GM18526 (cell line): ENCODE results near the gene AKNA.

Experiments used
- POLR2A ChIP-seq: IDR thresholded peaks from 3 replicates; pipeline ENCODE4 v1.6.1; 2011; ENCODE audit not compliant: insufficient read length; ENCODE audit errors: extremely low read depth

AKNA gene, protein sequence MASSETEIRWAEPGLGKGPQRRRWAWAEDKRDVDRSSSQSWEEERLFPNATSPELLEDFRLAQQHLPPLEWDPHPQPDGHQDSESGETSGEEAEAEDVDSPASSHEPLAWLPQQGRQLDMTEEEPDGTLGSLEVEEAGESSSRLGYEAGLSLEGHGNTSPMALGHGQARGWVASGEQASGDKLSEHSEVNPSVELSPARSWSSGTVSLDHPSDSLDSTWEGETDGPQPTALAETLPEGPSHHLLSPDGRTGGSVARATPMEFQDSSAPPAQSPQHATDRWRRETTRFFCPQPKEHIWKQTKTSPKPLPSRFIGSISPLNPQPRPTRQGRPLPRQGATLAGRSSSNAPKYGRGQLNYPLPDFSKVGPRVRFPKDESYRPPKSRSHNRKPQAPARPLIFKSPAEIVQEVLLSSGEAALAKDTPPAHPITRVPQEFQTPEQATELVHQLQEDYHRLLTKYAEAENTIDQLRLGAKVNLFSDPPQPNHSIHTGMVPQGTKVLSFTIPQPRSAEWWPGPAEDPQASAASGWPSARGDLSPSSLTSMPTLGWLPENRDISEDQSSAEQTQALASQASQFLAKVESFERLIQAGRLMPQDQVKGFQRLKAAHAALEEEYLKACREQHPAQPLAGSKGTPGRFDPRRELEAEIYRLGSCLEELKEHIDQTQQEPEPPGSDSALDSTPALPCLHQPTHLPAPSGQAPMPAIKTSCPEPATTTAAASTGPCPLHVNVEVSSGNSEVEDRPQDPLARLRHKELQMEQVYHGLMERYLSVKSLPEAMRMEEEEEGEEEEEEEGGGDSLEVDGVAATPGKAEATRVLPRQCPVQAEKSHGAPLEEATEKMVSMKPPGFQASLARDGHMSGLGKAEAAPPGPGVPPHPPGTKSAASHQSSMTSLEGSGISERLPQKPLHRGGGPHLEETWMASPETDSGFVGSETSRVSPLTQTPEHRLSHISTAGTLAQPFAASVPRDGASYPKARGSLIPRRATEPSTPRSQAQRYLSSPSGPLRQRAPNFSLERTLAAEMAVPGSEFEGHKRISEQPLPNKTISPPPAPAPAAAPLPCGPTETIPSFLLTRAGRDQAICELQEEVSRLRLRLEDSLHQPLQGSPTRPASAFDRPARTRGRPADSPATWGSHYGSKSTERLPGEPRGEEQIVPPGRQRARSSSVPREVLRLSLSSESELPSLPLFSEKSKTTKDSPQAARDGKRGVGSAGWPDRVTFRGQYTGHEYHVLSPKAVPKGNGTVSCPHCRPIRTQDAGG (N-terminal part only)

DNA sequence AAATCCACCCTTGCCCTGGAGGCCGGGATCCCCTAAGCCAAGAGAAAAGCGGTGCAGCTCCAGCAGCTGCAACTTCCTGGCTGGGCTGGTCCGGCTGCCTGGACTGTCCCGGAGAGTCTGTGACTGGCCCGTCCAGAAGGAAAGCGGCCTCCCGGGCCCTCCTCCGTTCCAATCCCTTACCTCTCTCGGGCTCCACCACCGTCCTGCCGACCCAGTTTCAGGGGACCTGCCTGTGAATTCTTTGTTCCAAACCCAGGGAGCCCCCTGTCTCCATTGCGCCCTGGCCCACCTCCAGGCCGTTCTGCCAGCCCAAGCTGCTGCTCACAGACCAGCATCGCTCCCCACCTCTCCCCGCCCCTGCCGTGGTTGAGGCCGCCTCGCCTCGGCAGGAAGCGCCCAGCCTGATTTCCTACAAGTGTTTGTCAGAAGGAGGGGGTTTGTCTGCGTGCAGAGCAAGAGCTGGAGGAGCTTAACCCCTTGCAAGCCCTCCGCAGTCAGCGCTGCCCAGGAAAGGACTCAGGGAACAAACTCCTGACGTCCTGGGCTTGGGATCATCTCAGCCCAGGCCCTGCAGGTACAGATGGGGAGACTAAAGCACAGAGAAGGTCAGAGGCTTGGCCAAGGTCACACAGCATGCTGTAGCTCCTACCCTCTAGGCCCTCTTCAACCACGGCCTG, at the start of gene AKNA:
TSS of gene AKNA (minus strand) at position 303 of the 677 bp plus-strand sequence. CDS start 6,649 bp downstream, outside the sequence.
- TF ChIP-seq POLR2A = peak; percentile 92

DNA sequence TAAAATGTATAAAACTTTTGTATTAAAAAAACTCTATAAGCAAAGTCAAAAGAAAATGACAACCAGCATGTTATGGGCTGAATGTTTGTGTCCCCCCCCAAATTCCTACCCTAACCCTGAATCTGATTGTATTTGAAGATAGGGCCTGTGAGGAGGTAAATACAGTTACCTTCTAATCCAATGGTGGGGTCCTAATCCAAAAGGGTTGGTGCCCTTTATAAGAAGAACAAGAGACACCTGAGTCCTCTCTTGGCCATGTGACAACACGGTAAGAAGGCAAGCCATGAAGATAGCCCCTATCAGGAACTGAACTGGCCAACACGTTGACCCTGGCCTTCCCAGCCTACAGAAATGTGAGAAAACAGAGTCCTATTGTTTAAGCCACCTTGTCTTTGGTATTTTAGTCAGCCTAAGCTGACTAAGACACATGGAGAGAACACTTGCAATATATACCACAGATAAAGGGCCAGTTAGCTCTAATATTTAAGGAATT, 49.7 kb upstream of the AKNA start:
- TF ChIP-seq POLR2A = no peak

DNA sequence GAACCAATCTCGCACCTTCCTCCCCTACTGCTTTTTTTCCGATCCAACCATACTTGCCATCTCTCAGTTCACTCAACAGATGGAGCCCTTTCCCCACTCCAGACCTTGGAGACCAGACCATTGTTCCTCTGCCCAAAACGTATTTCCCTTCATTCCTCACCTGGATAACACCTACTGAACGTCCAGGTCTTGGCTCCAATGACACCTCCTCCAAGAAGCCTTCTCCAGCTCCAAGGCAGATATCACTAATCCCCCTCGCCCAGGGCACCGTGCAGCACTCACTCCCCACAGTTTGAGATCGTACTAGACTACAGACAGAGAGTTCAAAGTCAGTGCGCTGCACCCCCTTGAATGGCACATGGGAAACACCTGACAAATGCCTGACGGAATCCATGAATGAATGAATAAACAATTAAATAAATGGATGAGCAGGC, 47.1 kb upstream of the AKNA start:
- no peak for TF ChIP-seq POLR2A

DNA sequence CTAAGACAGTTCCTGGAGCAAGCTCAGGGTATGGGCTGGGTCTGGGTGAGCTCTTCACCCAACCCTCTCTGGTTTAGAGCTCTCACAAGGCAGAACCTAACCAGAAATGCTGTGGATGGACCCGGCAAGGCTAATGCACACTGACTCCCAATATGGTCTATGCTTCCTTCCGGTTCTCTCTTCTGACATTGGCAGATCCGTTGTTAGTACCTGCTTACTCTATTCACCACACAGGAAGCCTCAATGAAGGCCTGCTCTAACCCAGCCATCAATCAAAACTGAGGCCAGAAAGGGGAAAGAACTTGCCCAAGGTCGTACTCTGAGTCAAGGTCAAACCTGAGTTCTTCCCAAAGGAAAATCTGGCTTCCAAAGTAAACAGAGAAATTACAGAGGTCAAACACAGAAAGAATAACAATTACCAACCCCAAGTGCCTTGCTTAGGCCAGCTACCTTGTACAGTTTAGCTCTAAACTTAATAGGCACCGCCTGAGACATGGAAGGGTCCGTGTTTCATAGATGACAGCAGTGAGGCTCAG, 46.0 kb upstream of the AKNA start:
- TF ChIP-seq POLR2A = no peak

DNA sequence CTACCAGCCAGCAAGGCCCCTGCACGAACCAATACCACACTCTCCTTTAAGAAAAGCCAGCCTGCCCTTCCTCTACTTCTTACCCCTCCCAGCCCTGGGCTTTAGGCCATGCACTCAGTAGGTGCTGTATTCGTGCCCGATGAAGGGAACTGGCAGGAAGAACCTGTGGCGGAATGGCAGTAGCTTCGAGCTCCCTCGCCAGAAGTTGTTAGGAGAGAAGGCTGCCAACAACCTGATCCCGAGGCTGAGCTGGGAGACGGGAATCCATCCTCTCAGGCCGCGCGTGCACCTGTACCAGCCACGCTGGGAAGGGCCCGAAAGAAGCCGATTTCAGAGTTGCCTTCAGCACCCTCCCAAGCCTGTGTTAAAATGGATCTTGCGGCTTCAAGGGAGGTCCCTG, 45.3 kb upstream of the AKNA start:
- no peak for TF ChIP-seq POLR2A

DNA sequence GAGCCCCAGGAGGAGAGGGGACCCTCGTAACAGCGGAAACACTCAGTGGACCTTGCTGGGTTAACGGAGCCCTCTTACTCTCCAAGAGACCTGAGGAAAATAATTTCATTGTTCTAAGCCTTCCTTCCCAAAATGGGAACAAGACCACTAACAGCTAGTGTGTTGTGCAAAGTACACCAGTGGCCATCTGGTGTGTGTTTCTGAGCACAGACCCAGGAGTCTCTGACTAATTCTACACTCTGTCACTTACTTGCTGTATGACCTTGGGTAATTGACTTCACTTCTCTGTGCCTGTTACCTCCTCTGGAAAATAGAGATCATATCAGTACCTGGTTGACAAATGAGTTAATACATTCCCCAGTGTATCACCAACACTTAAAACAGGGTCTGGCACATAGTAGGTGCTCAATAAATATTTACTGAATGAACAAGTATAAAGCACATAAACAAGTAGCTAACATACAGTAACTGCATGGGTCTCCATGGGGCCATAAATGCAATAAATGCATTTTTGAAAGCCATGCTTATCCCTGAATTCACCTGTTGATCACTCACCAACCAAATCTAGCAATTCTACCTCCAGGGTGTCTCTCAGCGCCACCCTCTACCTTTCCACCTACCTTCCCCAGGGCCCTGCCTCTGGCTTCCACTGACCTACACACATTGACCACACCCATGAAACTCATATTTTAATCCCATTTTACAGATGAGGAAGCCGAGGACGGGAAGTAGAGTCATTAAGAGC, 44.7 kb upstream of the AKNA start:
- TF ChIP-seq POLR2A = no peak

DNA sequence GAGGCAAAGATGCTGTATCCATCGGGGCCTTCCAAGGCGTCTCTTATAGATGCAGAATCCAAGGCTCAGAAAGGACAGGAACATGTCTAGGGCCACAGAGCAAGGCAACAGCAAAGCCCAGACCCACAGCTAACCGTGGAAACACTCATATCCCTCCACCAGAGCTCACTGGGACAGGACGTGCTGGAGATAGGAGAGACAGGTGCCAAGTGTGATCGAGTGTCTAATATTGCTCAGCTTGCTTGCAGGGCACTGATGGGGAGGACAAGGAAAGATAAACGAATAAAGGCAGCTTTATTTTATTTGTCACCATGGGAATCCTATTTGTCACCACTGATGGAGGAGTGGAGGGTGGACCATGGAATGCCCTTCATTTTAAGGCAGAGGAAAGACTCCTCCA, 44.0 kb upstream of the AKNA start:
- no peak for TF ChIP-seq POLR2A

DNA sequence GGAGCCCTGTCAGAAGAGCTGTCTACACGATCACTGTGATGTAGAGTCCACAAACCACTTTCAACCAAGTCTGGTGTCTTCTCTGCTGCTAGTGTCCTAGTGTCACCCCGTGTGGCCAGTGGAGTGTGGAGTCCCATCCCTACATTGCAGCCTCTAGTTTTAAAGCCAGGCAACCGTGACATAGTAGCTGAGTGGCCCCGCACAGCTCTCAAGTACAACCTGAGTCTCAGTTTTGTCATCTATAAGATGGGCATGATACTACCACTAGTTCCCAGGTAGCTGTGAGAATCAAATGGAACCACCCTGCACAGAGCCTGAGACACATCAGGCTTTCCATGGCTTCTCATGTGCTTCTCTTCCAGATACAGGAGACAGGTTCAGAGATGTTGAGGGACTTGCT, 43.2 kb upstream of the AKNA start:
- TF ChIP-seq POLR2A = no peak

DNA sequence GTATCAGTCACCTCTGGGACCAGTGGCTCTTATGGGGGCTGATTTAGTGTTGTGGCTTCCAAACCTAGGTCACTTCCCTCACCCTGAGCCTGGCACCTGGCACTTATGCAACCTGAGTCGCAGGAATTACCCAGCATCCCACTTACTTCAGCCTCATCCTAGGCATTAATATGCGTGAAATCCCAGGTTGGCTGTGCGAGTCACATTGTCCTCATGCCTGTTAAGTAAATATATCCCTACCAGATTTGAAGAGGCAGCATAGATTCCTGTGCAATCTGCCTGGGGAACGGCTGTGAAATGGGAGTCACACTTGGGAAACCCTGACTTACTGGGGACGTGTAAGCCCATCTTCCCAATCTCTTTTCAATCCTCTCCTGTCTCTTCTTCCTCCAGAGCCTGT, 42.7 kb upstream of the AKNA start:
- TF ChIP-seq POLR2A = no peak

DNA sequence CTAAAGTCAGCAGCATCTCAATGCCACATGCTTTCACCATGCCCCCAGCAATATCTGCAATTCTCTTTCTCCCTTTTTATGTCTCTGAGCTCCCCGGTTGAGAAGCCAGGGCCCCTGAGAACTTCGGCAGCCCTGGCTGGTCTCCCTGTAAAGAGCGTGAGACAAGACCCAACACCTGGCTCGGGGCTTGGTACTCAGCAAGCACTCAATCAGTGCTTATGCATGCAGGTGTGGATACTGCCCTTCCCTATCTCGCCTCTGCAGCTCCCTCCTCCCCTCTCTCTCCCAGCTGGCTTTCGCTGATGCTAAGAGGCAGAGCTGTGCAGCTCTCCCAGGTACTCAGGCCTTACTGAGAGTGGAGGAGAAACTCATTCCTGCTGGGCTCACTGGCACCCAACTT, 41.7 kb upstream of the AKNA start:
- TF ChIP-seq POLR2A = no peak

DNA sequence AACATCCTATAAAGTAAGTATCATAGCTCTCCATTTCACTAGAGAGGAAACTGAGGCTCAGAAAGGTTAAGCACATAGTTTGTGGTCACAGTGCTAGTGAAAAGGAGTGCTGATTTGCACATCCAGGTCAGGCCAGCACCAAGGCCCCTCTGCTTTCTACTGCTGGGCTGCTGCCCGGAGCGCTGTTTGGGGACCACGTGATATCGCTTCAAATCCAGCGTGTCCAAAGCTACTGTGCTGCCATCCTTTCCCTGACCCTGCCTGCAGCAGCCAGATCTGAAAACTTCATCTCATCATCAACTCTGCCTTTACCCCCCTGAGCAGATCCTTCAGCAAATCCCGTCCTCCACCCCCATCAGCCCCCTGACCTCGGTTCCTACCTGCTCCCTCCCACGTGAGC, 40.7 kb upstream of the AKNA start:
- no peak for TF ChIP-seq POLR2A

DNA sequence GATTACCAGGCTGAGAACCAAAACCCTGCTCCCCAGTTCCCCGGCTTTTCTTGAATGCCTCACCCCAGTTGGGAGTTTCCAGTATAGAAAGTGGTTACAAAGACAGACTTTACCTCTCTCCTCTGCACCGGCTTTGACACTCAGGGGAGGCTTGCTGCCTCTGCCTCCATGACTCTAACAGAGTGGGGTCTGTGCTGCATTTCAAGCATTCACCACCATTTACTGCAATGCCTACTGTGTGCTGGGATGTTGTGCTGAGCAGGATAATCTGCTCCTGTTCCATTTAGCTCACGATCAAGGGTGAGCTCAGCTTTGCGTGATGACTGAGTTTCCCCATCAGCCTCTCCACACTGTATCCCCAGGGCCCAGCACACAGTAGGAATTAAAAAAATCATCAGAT, 39.9 kb upstream of the AKNA start:
- no peak for TF ChIP-seq POLR2A

DNA sequence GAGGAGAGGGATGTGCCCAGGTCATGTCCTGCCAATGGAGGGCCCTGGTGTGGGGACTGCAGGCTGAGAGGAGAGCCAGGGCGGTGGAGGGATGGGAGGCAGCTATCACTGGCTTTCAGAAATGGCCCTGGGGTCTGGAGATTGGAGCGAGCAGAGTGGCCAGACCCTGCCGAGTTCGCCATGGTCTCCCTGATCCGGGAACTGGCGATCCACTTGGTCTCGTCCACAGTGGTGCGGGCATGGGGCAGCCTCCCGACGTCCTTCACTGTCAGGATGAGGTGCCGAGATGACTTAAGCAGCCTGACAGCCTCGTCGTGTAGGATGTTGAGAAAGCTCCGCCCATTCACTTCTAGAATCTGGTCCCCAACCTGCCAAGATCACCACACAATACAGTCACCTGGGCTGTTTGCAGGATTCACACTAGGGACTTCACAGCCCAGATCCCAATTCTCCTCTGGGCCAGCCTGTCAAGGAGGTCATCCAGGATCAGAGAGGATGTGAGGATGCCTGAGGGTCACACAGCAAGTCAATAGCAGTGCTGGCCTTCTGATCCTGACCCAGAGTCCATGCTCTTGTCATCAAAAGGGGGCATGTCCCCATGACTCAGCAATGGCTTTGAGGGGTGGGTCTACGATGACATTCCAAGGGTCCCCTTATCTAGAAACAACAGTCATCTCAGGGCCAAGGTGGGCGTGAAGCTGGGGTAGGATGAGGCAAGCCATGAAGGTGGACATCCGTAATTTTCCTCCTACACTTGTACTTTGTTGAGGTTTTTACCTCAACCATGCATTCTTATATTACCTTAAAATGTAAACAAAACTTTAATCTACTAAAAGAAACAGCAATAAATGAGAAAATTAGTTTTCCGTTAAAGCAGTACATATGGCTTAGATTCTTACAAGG, 38.5 kb upstream of the AKNA start:
- no peak for TF ChIP-seq POLR2A
